Muscle layer of duodenum (tissue), 2 donors: Measurements from ENCODE around the gene CRACR2A.

Source experiments
- H3K27ac ChIP-seq: one replicate; pipeline ENCODE4 v1.7.0; 2013; ENCODE audit warnings: mild to moderate bottlenecking, low read length
- H3K27me3 ChIP-seq: one replicate; pipeline ENCODE4 v1.7.0; 2013; ENCODE audit warnings: low read depth, mild to moderate bottlenecking, control low read depth, low read length
- H3K36me3 ChIP-seq, 2 donors: one replicate each; pipeline ENCODE4 v1.7.0; 2013; ENCODE audit warnings: low read length in 2 of 2, control low read depth in 1 of 2, mild to moderate bottlenecking in 1 of 2; ENCODE audit not compliant: insufficient read depth in 2 of 2, control insufficient read depth in 1 of 2
- H3K4me1 ChIP-seq, 2 donors: one replicate each; pipeline ENCODE4 v1.7.0; 2013; ENCODE audit warnings: low read length in 2 of 2, mild to moderate bottlenecking in 2 of 2, control low read depth in 1 of 2, moderate library complexity in 1 of 2; ENCODE audit not compliant: insufficient read depth in 2 of 2, control insufficient read depth in 1 of 2
- H3K4me3 ChIP-seq, 2 donors: one replicate each; pipeline ENCODE4 v1.7.0; 2013; ENCODE audit warnings: low read length in 2 of 2, low read depth in 1 of 2, mild to moderate bottlenecking in 1 of 2
- H3K9me3 ChIP-seq, 2 donors: one replicate each; pipeline ENCODE4 v1.7.0; 2013; ENCODE audit warnings: low read length in 2 of 2, control low read depth in 1 of 2, mild to moderate bottlenecking in 1 of 2; ENCODE audit not compliant: control insufficient read depth in 1 of 2
- donor health status: healthy.

Gene CRACR2A

DNA sequence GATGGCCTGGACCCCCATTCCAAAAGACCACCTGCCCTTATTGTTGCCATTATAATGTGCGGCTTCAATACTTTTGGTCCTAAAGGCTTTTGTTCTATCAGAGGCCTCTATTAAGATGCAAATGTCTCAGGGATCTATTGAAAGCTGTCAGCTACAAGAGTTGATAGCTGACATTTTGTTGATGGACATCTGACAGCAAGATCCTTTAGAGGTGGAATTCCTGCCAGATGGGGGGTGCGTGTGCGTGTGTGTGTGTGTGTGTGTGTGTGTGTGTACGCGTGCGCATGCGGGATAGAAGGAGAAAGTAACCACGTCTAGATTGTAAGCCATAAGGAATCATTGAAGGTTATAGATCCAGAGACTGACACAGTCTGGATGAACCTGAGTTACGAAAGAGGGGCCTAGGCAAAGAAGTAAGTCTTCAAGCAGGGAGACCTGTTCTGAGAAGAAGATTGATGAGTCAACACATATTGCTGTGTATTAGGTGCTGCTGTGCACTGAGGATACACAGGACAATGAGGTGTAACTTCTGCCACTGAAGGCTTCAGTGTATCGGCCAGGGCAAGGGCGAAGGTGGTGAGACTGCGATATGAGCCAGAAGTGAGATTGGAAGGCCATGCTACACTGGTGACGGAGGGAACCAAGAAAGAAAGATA is 172.7 kb downstream of the CRACR2A start:
- Histone ChIP-seq H3K9me3 (peaks cover 0 to 8% of the 10 kb centered on the region in 2 donors), H3K27me3 (no peaks in the 10 kb centered on the region), H3K36me3 (no peaks in the 10 kb centered on the region), H3K4me3 (no peak overlapping the region), H3K4me1 (no peaks in the 10 kb centered on the region), H3K27ac (no peak overlapping the region)

DNA sequence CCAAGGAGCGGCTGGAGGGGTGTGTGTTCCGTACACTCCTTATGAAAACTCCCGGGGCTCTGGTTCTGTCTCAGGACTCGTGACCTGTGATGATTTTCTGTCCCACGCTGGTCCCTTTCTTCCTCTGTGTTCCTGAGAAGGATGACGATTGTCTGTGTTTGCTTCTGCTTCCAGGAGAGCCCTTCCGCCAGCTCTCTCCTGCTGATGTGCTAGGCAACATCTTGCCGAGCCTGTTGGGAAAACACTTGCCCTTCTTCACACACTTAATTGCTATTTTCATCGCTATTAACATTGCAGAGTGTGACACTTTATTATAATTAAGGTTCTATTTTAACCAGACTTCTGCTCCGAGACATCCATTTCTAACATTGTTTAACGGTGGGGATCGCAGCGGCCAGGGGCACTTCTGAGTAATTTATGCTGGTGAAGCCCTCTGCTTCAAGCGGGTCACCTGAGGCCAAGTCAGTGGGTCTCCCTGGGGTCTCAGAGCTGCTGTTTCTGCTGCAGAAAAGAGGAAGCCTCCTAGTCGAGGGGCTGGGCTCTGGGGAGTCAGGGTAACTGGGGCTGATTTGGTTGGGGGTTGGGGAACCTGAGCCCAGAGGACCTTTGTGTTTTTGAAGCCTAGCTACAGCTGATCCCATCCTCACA is 173.3 kb downstream of the CRACR2A start:
- H3K4me1 ChIP-seq: no peaks in the 10 kb centered on the region
- H3K4me3 ChIP-seq: no peak overlapping the region
- H3K9me3 ChIP-seq: peaks cover 0 to 8% of the 10 kb centered on the region in 2 donors
- no peak overlapping the region for H3K27ac ChIP-seq
- no peaks in the 10 kb centered on the region for H3K36me3 ChIP-seq
- H3K27me3 ChIP-seq: no peaks in the 10 kb centered on the region

DNA sequence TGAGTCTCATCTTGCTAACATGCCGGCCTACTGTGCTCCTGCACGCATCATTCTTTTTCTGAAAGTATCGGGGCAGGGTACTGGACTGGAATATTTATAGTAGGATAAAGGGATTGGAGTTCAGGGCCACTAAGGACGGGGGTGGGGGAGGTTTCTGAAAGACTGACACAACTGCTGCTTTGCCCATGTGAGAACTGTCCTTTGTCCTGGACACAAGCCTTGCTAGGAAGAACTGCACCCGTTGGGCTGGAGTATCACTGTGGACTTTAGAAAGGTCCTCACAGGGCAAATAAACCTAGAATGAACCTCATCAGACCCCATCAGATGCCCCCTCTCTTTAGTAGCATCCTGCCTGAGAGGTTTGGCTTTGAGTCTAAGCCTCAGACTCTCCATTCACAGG is 174.4 kb downstream of the CRACR2A start:
- Histone ChIP-seq H3K27ac (no peak overlapping the region), H3K4me3 (no peak overlapping the region), H3K9me3 (no peaks in the 10 kb centered on the region), H3K27me3 (no peaks in the 10 kb centered on the region), H3K4me1 (no peaks in the 10 kb centered on the region), H3K36me3 (no peaks in the 10 kb centered on the region)

DNA sequence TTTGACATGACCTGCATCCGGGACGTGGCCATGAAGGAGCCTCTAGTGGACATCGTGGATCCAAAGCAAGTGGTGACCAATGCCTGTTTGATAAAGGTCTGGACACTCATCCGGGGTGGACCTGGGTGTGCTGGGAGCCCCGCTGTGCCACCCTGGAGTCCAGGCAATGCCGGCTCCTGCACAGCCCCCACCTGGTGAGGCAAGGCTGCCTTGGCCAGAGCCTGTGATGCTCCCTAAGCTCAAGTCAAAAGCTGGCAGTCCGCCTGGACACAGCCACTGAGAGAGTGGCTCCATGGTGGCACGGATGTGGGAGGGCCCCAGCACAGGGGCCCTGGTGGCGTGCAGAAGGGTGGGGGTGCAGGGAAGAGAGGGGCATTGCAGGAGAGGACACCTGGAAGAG is 176.0 kb downstream of the CRACR2A start:
- Histone ChIP-seq H3K27me3 (no peaks in the 10 kb centered on the region), H3K4me1 (no peaks in the 10 kb centered on the region), H3K9me3 (no peaks in the 10 kb centered on the region), H3K36me3 (no peaks in the 10 kb centered on the region), H3K27ac (no peak overlapping the region), H3K4me3 (no peak overlapping the region)

DNA sequence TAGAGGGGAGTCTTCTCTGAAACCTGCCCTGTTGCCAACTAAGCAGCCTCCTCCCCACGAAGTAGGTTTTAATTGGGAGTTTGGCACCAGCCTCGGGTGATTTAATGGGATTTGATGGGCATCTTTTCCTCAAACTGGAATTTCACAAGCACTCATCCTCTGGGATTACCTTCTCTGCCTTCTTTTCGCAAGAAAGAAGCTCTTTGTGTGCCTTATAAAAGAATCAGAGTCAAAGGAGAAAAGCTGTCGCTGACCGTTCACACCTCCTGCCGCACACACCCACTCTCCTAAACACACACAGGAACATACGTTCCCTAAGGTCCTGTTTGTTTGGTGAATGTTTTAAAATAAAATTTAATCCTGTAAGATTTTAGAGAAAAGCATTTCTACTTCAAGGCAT is 177.9 kb downstream of the CRACR2A start:
- Histone ChIP-seq H3K4me1 (no peaks in the 10 kb centered on the region), H3K36me3 (no peaks in the 10 kb centered on the region), H3K27me3 (no peaks in the 10 kb centered on the region), H3K27ac (no peak overlapping the region), H3K9me3 (no peaks in the 10 kb centered on the region), H3K4me3 (no peak overlapping the region)

DNA sequence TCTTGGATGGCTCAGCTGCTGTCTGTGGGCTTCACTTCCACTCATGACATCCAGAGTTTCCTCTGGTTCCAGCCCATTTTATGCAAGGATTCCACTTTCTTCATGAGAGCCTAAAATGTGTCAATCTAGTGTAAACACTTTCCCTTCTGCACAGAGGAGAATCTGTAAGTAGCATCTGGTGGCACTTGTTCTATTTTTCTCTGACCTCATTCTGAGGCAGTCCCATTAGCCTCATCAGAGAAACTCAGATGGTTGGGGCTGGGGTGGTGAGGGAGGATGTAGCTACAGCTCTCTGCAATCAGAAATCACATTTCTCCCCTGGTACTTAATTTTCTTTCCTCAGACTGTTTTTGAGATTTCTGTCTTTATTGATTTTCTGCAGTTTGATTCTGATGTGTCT is 180.3 kb downstream of the CRACR2A start:
- Histone ChIP-seq H3K36me3 (no peaks in the 10 kb centered on the region), H3K27me3 (no peaks in the 10 kb centered on the region), H3K4me3 (no peak overlapping the region), H3K9me3 (no peaks in the 10 kb centered on the region), H3K27ac (no peak overlapping the region), H3K4me1 (no peaks in the 10 kb centered on the region)

DNA sequence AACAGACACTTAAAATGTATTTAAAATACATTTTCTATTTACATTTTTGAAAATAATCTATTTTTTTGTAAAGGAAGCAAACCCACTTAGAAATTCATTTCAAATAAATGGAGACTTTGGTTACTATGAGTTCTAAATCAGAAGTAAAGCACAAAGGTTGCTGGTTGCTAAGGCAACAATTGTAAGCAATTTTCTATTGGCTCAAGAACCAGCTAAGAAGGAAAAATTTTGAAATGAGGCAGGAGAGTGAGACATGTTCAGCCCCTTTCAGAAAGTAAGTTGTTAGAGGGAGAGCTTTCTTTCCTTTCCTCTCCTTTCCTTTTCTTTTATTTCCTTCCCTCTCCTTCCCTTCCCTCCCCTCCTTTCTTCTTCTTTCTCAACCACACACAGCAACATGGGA is 181.2 kb downstream of the CRACR2A start:
- H3K27ac ChIP-seq: no peak overlapping the region
- no peaks in the 10 kb centered on the region for H3K4me1 ChIP-seq

DNA sequence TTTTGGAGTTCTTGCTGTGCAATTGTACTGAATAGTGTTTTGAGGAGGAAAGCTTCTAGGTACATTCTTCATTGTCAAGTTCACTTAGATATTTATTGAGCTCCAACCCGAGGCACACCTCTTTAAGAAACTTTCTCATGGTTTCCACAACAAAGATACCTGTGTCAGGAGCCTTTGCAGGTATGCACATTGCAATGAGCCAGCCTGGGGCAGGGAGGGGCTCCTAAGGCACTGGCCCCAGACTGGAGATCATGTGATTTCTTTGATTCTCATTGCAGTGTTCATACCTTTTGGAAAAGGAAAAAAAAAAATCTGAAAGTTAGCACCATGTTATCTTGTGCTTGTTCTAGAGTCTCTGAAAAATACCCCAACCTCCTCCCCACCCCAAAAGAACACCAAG is 181.6 kb downstream of the CRACR2A start:
- Histone ChIP-seq H3K36me3 (no peaks in the 10 kb centered on the region), H3K27ac (no peak overlapping the region), H3K4me3 (no peak overlapping the region), H3K4me1 (no peaks in the 10 kb centered on the region), H3K9me3 (no peaks in the 10 kb centered on the region), H3K27me3 (no peaks in the 10 kb centered on the region)

More for the DNA sequence above, 181.2 kb downstream of the CRACR2A start:
- Histone ChIP-seq H3K9me3 (no peaks in the 10 kb centered on the region), H3K27me3 (no peaks in the 10 kb centered on the region), H3K4me3 (no peak overlapping the region), H3K36me3 (no peaks in the 10 kb centered on the region)

DNA sequence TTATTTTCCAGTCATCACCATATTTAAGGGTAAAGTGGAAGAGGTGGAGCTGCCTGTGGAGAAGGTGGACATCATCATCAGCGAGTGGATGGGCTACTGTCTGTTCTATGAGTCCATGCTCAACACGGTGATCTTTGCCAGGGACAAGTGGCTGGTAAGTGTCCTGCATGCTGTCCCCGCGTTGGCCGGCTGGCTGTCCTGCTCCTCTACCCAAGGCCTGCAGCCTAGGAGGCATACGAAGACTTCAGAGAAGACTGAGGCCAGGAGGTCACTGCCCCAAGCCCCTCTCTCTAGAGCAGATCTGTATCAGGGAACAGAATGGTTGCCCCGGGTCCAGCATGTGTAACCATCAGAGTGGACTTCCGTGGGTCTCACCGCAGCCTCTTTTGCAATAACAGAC is 184.2 kb downstream of the CRACR2A start:
- Histone ChIP-seq H3K27ac (no peak overlapping the region), H3K4me1 (no peaks in the 10 kb centered on the region), H3K36me3 (no peaks in the 10 kb centered on the region), H3K4me3 (no peak overlapping the region), H3K27me3 (no peaks in the 10 kb centered on the region), H3K9me3 (no peaks in the 10 kb centered on the region)

DNA sequence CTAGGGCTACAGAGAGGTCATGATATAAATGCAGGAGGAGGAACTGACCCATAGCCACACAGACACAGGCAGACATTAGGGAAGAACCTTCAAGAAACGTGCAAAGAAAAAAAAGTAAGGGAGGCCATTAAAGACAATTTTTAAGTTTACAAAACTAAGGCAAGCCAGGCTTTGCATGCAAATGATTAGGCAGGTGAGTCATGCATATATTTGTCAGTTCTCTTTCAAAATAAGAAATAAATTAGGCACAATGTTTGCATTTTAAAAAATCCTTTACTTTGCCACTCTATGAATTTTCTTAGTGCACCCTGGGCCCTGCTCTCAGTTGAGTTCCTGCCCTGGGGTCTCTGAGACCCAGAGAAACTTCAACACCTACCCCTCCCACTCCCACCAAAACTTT is 186.9 kb downstream of the CRACR2A start:
- H3K9me3 ChIP-seq: peaks cover 0 to 3% of the 10 kb centered on the region in 2 donors
- H3K27ac ChIP-seq: no peak overlapping the region
- H3K4me1 ChIP-seq: no peaks in the 10 kb centered on the region
- H3K27me3 ChIP-seq: no peaks in the 10 kb centered on the region
- no peak overlapping the region for H3K4me3 ChIP-seq
- no peaks in the 10 kb centered on the region for H3K36me3 ChIP-seq
